HCT116 (cell line): ENCODE measurements around the gene POC1A. TPM values are rescaled to one million over a fixed set of nuclear protein-coding genes. Genes with fewer than 3 reads are reported as not detected.

Experiments
- ATAC-seq: fragments of 200-7000 bp; cut with Tn5 transposase; 2 replicates; pipeline ENCODE4 v1.9.1; 2020; ENCODE audit warnings: mild to moderate bottlenecking, moderate library complexity
- BruUV-seq: library from RNA; stranded (reverse); fragments of 400-500 nt; replicated peaks from 2 replicates; lab custom pipeline; 2021; lab: Mats Ljungman, UMichigan
- CTCF ChIA-PET: fragments of 300-600 bp; sonication (Branson Sonifier 250); formaldehyde crosslinking; loops from one replicate; lab custom pipeline; 2021; ENCODE audit warnings: antibody characterized with exemption; lab: Charles Lee
- POLR2A ChIA-PET: fragments of 300-600, 350-600 bp; sonication (Branson Sonifier 250); formaldehyde crosslinking; loops from one replicate; lab custom pipeline; 2021; ENCODE audit warnings: antibody characterized with exemption; lab: Charles Lee
- RAD21 ChIA-PET, 2 experiments: fragments of 300-600 bp; sonication (Branson Sonifier 250); formaldehyde crosslinking; loops; one replicate each; lab custom pipeline; 2023; ENCODE audit warnings: low total read pairs in 2 of 2; ENCODE audit not compliant: uncharacterized antibody in 2 of 2, unreplicated experiment in 2 of 2, low non-redundant PET in 1 of 2; lab: Charles Lee
- DNase-seq: peaks from one replicate; pipeline ENCODE4 v3.0.0-alpha.2; 2010; ENCODE audit warnings: low read depth, low spot score
- H2AFZ ChIP-seq: fragments of 200-600 bp; shearing (Covaris generic), sonication (generic); 2 replicates; pipeline ENCODE4 v1.6.1; 2017; ENCODE audit warnings: low read depth, mixed run types, mixed read lengths, antibody characterized with exemption, low read length; ENCODE audit not compliant: poor library complexity, severe bottlenecking
- H3K27ac ChIP-seq: 2 replicates; pipeline ENCODE4 v1.5.1; 2012; ENCODE audit warnings: low read depth, low read length
- H3K27me3 ChIP-seq: fragments of 200-600 bp; sonication (generic); 2 replicates; pipeline ENCODE4 v1.6.1; 2016; ENCODE audit warnings: mixed run types, low read length, mixed read lengths; ENCODE audit not compliant: insufficient read depth
- H3K36me3 ChIP-seq, 2 experiments: fragments of 200-500 bp in 1 of 2; fragments of 200-600 bp in 1 of 2; sonication (Bioruptor generic) in 1 of 2; sonication (generic) in 1 of 2; 2 replicates each; pipeline versions ENCODE4 v1.5.1 to v1.6.1; 2014 to 2016; ENCODE audit warnings: low read length in 2 of 2, inconsistent platforms in 1 of 2, mixed read lengths in 1 of 2, mixed run types in 1 of 2; ENCODE audit not compliant: insufficient read depth in 2 of 2, control insufficient read depth in 1 of 2
- H3K4me1 ChIP-seq, 2 experiments: fragments of 200-600 bp in 1 of 2; sonication (generic) in 1 of 2; 2 replicates each; pipeline versions ENCODE4 v1.5.1 to v1.6.1; 2012 to 2017; ENCODE audit warnings: low read length in 2 of 2, inconsistent platforms in 1 of 2, mild to moderate bottlenecking in 1 of 2, mixed read lengths in 1 of 2, mixed run types in 1 of 2, moderate library complexity in 1 of 2; ENCODE audit not compliant: insufficient read depth in 2 of 2, control insufficient read depth in 1 of 2
- H3K4me2 ChIP-seq: fragments of 200-600 bp; sonication (generic); 2 replicates; pipeline ENCODE4 v1.6.1; 2017; ENCODE audit warnings: mixed run types, low read length, mixed read lengths
- H3K4me3 ChIP-seq, 2 experiments: fragments of 200-600 bp in 1 of 2; sonication (generic) in 1 of 2; replicated peaks in 1 of 2; 2 replicates each; pipeline ENCODE4 v1.5.1; 2011 to 2016; ENCODE audit warnings: low read length in 2 of 2, control low read depth in 1 of 2, low read depth in 1 of 2, mild to moderate bottlenecking in 1 of 2, mixed read lengths in 1 of 2, mixed run types in 1 of 2
- H3K79me2 ChIP-seq: fragments of 200-600 bp; sonication (generic); 2 replicates; pipeline ENCODE4 v1.6.1; 2017; ENCODE audit warnings: mild to moderate bottlenecking, mixed run types, low read length, moderate library complexity, mixed read lengths; ENCODE audit not compliant: insufficient read depth
- H3K9ac ChIP-seq: fragments of 200-600 bp; sonication (generic); 2 replicates; pipeline ENCODE4 v1.6.1; 2016; ENCODE audit warnings: low read length, mixed read lengths
- H3K9me2 ChIP-seq: fragments of 200-600 bp; sonication (generic), shearing (Covaris generic); 2 replicates; pipeline ENCODE4 v1.6.1; 2017; ENCODE audit warnings: mixed run types, mild to moderate bottlenecking, moderate library complexity; ENCODE audit not compliant: insufficient read depth
- H3K9me3 ChIP-seq, 2 experiments: fragments of 200-500 bp in 1 of 2; fragments of 200-600 bp in 1 of 2; sonication (Bioruptor generic) in 1 of 2; sonication (generic) in 1 of 2; 2 replicates each; pipeline ENCODE4 v1.6.1; 2014 to 2017; ENCODE audit warnings: low read length in 2 of 2, mixed read lengths in 2 of 2, inconsistent platforms in 1 of 2, low read depth in 1 of 2, mild to moderate bottlenecking in 1 of 2, mixed run types in 1 of 2, moderate library complexity in 1 of 2; ENCODE audit not compliant: control insufficient read depth in 1 of 2, insufficient read depth in 1 of 2
- H4K20me1 ChIP-seq: fragments of 200-600 bp; sonication (generic), shearing (Covaris generic); 2 replicates; pipeline ENCODE4 v1.6.1; 2017; ENCODE audit warnings: mixed run types, mild to moderate bottlenecking, moderate library complexity; ENCODE audit not compliant: insufficient read depth
- CBX3 ChIP-seq: IDR thresholded peaks from 2 replicates; pipeline ENCODE4 v1.6.1; 2012; ENCODE audit warnings: low read depth
- CEBPB ChIP-seq: IDR thresholded peaks from 2 replicates; pipeline ENCODE4 v1.6.1; 2012; ENCODE audit warnings: low read depth
- CTCF ChIP-seq, 3 experiments: fragments of 200-600 bp in 1 of 3; sonication (generic) in 1 of 3; IDR thresholded peaks in 2 of 3; conservative IDR thresholded peaks in 1 of 3; 2 replicates each; pipeline ENCODE4 v1.5.1; 2012 to 2017; ENCODE audit warnings: low read depth in 2 of 3, low read length in 2 of 3, antibody characterized with exemption in 1 of 3, borderline replicate concordance in 1 of 3, control low read depth in 1 of 3, mild to moderate bottlenecking in 1 of 3, mixed read lengths in 1 of 3, mixed run types in 1 of 3, moderate library complexity in 1 of 3; ENCODE audit not compliant: insufficient read depth in 1 of 3
- EGR1 ChIP-seq: IDR thresholded peaks from 2 replicates; pipeline ENCODE4 v1.6.1; 2012; ENCODE audit warnings: low read depth
- ELF1 ChIP-seq: IDR thresholded peaks from 2 replicates; pipeline ENCODE4 v1.6.1; 2012; ENCODE audit warnings: low read depth, borderline replicate concordance
- EZH2phosphoT487 ChIP-seq: fragments of 200-600 bp; IDR thresholded peaks from 2 replicates; pipeline ENCODE4 v1.6.1; 2018; ENCODE audit warnings: antibody characterized with exemption, borderline replicate concordance
- FOSL1 ChIP-seq: IDR thresholded peaks from 2 replicates; pipeline ENCODE4 v1.6.1; 2012; ENCODE audit warnings: low read depth
- JUND ChIP-seq: IDR thresholded peaks from 2 replicates; pipeline ENCODE4 v1.6.1; 2012
- MAX ChIP-seq: IDR thresholded peaks from 2 replicates; pipeline ENCODE4 v1.6.1; 2012
- POLR2A ChIP-seq: IDR thresholded peaks from 2 replicates; pipeline ENCODE4 v1.7.0; 2011; ENCODE audit warnings: borderline replicate concordance; ENCODE audit not compliant: insufficient read depth, insufficient read length; ENCODE audit errors: extremely low read depth
- POLR2AphosphoS5 ChIP-seq: IDR thresholded peaks from 2 replicates; pipeline ENCODE4 v1.6.1; 2011; ENCODE audit warnings: mild to moderate bottlenecking, low read depth, low read length, moderate library complexity
- RAD21 ChIP-seq: IDR thresholded peaks from 2 replicates; pipeline ENCODE4 v1.6.1; 2012; ENCODE audit warnings: low read depth, mild to moderate bottlenecking
- REST ChIP-seq: IDR thresholded peaks from 2 replicates; pipeline ENCODE4 v1.6.1; 2012; ENCODE audit warnings: low read depth
- SIN3A ChIP-seq: IDR thresholded peaks from 2 replicates; pipeline ENCODE4 v1.6.1; 2012; ENCODE audit warnings: low read depth
- SP1 ChIP-seq: IDR thresholded peaks from 2 replicates; pipeline ENCODE4 v1.6.1; 2012; ENCODE audit warnings: low read depth
- SRF ChIP-seq: IDR thresholded peaks from 2 replicates; pipeline ENCODE4 v1.6.1; 2012; ENCODE audit warnings: low read depth
- TCF7L2 ChIP-seq: IDR thresholded peaks from 2 replicates; pipeline ENCODE4 v1.7.0; 2011; ENCODE audit warnings: borderline replicate concordance, inconsistent platforms; ENCODE audit not compliant: insufficient read depth, insufficient read length; ENCODE audit errors: extremely low read depth
- YY1 ChIP-seq: IDR thresholded peaks from 2 replicates; pipeline ENCODE4 v1.6.1; 2011; ENCODE audit warnings: low read length, low read depth, moderate library complexity, mild to moderate bottlenecking; ENCODE audit not compliant: insufficient replicate concordance; ENCODE audit errors: extremely low read depth
- ZFX ChIP-seq: fragments of 450-650 bp; IDR thresholded peaks from 2 replicates; pipeline ENCODE4 v1.6.1; 2017
- ZNF274 ChIP-seq: fragments of 200-500 bp; sonication (Bioruptor generic); IDR thresholded peaks from 2 replicates; pipeline ENCODE4 v1.6.1; 2014; ENCODE audit warnings: mild to moderate bottlenecking, low read depth, low read length, inconsistent platforms
- intact Hi-C: fragments of 100-400 bp; cut with micrococcal nuclease; formaldehyde crosslinking; loops from 2 replicates; pipeline ENCODE4 v1.10.0; 2022
- total RNA-seq: library from RNA; stranded (reverse); gene quantifications from one replicate; pipeline ENCODE4 v1.2.1, GENCODE V29; 2021; ENCODE audit not compliant: unreplicated experiment

POC1A gene
- total RNA-seq, 1 experiment from 2014 or later: 34.0 TPM

- TF ChIP-seq SIN3A (no peak), ZFX (no peak), MAX (no peak), YY1 (no peak), TCF7L2 (no peak), ZNF274 (no peak), CEBPB (no peak)
Measured at GRCh38 chr3:52185311-52185710, 31.1 kb upstream of the POC1A start (continued).

GRCh38 chr3:52184690-52185089, 30.5 kb upstream of the POC1A start:
- H2AFZ ChIP-seq: no peak overlapping the region
- ATAC-seq (no peak), DNase-seq (no peak)
- RAD21 ChIA-PET: no interaction called here
- no peak overlapping the region for H3K4me3 ChIP-seq
- H3K36me3 ChIP-seq: no peaks in the 10 kb centered on the region
- no peaks in the 10 kb centered on the region for H3K9me3 ChIP-seq
- H3K9ac ChIP-seq: no peak overlapping the region
- no peaks in the 10 kb centered on the region for H4K20me1 ChIP-seq
- intact Hi-C loops: no loop called here
- no peaks in the 10 kb centered on the region for H3K9me2 ChIP-seq
- no peak overlapping the region for H3K4me2 ChIP-seq
- TF ChIP-seq JUND: no peak
- no peak for TF ChIP-seq SRF
- no peak for TF ChIP-seq ELF1
- TF ChIP-seq TCF7L2: no peak
- no peak for TF ChIP-seq POLR2A
- TF ChIP-seq CBX3: no peak
- TF ChIP-seq FOSL1: no peak
- TF ChIP-seq CEBPB: no peak
- no peak for TF ChIP-seq POLR2AphosphoS5
- TF ChIP-seq CTCF (IDR thresholded peaks at IDR 0.05 in 2 of 3, conservative IDR thresholded peaks at IDR 0.05 in 1 of 3; ENCODE audit: borderline replicate concordance in 1 of 3, insufficient read depth in 1 of 3, low read depth in 2 of 3, low read length in 2 of 3): no peak
- no peak for TF ChIP-seq SP1
- no peak for TF ChIP-seq YY1
- no peak for TF ChIP-seq EZH2phosphoT487
- no peak for TF ChIP-seq SIN3A
- no peak for TF ChIP-seq ZFX
- TF ChIP-seq MAX: no peak
- no peak for TF ChIP-seq EGR1
- TF ChIP-seq ZNF274: no peak
- TF ChIP-seq RAD21: no peak
- no peak for TF ChIP-seq REST
- no peak overlapping the region for H3K27ac ChIP-seq
- BruUV-seq: no TSS peak
- H3K4me1 ChIP-seq: no peaks in the 10 kb centered on the region
- no peaks in the 10 kb centered on the region for H3K27me3 ChIP-seq
- CTCF ChIA-PET: no interaction called here
- no peaks in the 10 kb centered on the region for H3K79me2 ChIP-seq
- POLR2A ChIA-PET: no interaction called here
